Anterior cingulate cortex (tissue), 58 donors: ENCODE results near the gene PIK3CA.

Source experiments
- DNase-seq, 58 donors: peaks; one replicate each; lab custom pipeline; 2025; lab: John Stamatoyannopoulos, UW

The PIK3CA gene

DNA sequence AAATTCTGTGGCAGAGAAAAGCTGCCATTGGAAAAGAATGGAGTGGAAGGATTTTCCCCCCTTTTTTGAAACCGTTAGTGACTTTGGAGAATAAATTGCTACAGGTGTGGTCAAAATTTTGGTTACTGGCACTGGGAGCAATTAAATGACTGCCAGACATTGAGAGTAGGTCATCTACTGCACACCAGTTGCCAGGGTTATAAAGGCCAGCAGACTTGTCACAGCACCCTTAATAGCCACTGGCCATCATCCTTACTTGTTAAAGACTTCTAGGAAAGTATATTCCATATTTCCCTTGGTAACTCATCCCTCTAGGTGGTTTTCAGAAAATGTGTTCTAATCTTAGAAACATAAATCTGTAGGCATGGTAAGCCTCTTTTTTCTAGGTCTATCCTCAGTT is 8.0 kb downstream of the PIK3CA start:
- no peak for DNase-seq

DNA sequence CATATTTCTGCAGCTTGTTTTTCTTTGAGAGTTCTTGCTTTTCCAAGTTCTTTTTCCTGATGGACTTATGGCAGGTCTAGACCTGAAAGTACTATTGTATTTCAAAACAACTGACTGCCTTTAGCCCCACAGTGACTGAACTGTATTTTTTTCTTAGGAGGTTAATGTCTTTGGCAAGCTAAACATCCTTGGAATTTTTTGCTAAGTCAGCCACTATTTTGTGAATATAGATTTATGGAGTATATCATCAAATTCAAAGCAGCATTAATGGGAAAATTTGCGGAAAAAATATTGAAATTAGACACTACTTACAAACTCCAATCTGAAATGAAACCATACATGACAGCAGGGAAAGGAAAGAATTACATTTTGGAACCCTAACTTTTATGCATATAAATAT is 8.6 kb downstream of the PIK3CA start:
- no peak for DNase-seq

DNA sequence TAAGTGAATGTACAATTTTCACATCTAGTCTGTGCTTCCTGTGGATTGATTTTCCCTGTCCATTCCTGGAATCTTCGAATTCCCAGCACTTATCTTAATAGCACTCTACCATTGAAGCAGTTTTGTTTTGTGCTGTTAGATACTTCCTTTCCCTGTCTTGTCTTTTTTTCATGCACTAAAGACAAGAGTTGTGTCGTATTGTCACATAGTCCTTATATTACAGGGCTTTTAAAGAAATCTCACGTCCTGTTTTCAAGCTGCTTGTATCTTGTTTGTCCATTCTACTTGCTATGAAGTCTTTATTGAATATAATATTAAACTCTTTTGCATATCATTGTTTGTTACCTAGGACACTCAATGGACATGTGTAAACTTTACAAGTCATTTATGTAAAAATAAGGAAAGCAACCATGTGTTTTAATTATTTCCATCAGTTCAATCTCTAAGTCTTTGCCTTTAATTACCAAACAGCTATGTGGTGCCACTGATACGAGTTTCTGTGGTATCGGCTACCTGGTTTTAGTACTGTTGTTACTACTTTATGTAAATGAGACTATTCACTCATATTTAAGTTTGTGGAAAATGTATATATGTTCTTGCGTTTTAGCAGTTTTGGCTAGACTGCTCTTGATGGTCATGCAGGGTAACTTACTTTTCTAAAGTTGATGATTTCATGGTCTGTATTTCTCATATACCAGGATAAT is 10.3 kb downstream of the PIK3CA start:
- DNase-seq: no peak

DNA sequence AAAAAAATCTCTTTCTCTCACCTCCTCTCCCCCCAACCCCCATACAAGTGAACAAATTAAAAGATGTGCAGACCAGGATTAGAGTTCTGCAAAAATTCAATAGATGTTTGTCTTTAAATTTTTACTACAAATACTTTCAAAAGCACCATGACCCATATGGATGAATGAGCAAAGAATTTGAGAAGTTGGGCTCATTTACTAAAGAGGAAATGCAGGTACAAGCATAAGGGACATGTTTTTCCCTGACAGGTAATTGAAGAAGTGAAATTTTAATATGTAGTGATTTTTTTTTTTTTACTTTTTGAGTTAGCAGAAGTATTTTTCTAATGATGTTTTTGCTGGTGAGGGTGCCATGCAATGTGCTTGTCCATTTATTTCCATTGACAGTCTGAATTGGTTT is 15.3 kb downstream of the PIK3CA start:
- DNase-seq: no peak

DNA sequence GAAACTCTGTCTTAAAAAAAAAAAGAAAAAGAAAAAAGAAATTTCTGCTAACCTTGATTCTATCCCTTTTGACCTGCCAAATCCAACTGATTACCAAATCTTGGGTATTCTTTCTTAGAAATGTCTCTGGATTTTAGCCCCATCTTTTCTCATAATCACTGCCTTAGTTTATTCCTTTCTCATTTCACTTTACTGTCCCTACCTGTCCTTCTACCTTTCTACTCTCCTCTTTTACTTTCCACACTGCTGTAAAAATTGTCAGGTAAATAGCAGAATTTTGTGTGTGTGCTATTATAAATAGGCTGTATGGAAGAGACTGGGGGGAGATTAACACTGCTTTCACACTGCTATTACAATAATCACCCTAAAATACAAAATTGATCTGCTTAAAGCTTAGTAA is 16.7 kb downstream of the PIK3CA start:
- no peak for DNase-seq

DNA sequence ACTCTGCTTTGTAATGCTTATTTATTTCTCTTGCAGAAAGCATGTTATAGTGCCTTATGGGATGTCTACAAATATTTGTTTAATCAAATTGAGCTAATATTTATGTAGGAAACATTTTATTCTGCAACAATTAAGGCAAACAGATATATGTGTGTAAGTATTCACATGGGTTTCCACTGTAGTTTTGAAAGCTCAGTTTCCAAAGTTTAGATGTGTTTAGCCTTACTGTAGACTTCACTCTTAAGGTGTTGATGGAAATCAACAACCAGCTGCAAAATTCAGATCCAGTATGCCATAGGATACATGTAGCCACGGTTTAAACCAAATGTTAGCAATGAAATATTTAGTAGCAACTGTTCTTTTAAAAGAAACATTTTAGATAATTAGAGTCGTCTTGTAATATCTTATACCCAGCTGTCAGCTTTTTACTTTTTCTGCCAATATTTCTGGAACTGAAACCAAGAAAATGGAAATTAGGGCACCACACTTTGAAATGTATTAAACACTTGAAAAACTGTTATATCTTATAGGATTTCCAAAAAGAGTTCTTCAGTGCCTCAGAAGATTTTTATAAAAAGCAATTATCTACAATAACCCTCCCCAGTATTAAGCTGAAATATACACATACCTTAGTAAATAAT is 18.5 kb downstream of the PIK3CA start:
- DNase-seq: no peak

DNA sequence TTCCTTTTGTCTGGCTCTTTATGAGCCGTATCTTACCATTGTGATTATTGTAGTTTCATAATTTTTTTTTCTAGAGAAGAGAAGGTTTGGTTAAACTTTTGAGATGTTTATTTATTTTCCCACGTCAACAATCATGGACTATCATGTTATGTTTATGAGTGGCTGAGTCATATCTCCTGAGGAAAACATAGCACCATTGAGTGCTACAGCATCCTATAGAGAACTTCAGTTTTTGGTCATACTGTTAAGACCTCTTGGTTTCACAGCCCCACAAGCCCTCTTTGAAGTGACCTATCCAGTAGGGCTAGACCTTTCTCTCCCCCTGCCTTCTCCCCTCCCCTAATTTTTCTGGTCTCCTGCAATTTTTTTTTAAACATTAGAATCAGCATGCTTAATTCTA is 20.8 kb downstream of the PIK3CA start:
- DNase-seq: no peak

DNA sequence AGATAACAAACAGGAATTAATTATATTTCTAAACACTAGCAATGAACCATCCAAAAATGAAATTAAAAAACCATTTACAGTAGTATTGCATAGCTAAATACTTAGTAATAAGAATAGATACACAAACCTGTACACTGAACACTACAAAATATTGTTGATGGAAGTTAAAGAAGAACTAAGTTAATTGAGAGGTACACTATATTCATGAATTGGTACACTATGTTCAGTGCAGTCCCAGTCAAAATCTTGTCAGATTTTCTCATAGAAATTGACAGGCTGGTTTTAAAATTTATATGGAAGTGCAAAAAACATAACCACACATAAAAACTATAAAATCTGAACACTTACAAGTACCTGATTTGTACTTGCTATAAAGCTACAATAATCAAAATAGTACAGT is 24.4 kb downstream of the PIK3CA start:
- DNase-seq: no peak

DNA sequence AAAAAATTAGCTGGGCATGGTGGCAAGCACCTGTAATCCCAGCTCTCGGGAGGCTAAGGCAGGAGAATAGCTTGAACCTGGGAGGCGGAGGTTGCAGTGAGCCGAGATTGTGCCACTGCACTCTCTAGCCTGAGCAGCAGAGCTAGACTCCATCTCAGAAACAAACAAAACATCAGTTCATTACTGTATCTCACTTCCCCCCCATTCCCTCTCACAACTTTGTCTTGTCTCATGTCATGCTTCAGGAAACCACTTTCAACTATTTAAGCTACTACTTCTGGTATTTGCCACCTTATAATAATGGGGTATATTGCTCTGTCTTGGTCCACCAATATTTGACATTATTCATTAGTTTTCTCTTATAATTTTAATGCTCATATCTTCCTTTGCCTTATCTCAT is 26.2 kb downstream of the PIK3CA start:
- DNase-seq: no peak

DNA sequence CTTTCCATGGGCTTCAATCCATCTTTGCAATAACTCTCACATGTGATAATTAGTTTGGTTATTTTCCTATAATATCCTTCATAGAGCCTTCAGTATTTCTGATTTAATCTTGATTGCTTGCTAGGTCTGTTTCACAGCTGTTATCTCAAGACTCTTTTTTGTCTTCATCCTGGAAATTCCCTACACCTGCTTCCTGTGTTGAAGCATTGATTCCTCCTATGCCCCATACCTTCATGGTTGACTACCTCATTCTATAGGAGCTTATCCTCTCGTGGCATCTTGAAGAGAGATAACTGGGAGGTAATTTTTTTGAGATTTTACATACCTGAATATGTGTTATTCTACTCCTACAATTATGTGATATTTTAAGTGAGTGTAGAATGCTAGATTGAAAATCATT is 26.7 kb downstream of the PIK3CA start:
- no peak for DNase-seq

DNA sequence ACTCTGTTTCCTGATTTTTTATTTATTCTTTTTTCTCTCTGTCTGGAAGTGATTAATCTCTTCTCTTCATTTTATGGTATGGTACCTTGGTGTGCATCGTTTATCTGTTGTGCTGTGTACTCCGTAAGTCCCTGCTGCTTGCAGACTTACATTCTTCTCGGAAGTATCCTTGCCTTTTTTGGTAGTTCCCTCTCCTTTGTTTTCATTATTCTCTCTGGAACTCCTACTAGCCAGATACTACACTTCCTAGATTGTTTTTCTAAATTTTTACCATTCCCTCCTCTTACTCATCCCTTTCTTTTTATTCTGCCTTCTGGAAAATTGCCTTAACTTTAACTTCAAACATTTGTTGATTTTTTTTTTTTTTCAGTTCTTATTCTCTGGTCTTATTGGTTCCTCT is 27.2 kb downstream of the PIK3CA start:
- DNase-seq: no peak

DNA sequence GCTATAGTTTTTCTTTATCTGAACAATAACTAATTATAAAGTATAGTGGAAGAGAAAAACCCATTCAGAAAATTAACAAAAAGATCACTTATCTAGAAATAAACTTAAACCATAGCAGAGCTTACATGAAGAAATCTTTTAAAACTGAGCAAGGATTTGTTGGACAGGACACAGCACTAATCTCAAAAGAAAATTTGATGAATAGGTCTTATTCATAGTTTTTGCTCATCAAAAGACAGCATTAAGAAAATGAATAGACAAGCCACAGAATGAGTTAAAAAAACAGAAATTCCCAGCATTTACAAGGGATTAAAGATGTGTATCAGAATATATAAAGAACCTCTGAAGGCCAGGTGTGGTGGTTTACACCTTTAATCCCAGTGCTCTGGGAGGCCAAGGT is 29.5 kb downstream of the PIK3CA start:
- no peak for DNase-seq

DNA sequence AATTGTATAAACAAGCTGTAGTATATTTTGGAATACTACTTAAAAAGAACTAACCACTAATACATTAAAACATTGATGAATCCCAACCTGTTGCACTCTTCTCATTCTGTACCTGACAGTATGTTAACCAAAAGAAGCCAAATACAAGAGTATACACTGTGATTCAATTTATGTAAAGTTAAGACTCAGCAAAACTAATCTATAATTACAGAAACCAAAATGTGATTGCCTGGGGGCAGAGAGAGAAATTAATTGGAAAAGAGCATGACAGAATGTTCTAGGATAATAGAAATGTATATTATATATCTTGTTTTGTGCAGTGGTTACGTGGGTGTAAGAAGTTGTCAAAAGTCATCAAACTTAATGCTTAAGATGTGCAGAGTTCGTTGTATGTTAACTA is 31.1 kb downstream of the PIK3CA start:
- no peak for DNase-seq

DNA sequence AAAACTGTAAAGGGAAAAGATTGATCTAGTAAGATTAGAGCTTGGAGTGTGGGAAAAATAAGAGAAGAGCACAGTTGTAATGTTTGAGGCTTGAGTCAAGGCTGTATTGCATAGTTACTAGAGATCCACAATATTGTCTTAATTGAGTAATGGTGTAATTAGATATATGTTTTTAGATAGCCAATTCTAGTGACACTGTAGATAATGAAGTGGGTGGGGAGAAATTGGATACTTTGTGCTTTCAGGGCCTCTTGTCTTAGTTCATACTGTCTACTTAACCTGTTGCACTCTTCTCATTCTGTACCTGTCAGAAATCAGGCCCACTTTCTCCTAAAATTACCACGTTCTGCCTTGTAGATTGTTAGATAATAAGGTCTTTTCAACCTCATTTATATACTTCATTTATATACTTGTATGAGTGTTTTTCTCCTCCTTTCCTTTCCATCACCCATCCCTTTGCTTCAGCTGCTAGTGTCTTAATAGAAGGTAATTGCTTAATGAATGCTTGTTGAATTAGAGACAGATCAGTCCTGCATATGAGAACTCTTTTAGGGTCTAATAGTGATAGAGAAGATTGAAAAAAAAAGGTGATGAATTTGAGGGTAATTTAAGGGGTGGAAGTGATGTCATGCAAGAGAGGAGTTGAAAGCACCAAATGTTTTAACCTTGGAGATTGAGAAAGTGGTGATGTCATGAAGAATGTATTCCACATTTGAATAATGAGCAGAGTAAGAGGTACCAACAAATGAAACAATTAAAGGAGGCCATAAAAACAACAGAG is 32.0 kb downstream of the PIK3CA start:
- DNase-seq: no peak

DNA sequence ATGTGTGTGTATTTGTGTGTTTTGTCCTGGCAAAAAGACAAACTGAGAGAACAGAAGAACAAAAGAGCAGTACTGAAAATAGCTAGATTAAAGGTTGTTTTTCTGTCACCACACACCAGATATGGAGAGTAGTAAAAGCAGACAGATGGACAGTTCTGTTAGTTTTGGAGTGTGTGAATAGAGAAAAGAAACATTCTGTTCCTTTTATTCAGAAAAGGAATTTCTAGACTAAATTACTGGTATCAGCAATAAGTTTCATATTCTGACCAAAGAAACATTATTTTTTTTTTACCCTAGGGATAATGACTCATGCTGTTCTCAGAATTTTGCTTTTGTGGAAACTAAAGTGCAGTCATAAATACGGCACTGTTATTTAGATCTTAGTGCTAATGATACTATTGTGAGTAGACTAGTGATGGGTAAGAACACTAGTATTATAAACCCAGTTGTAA is 32.9 kb downstream of the PIK3CA start:
- DNase-seq: peak in 1 of 58 donors; percentile 4

DNA sequence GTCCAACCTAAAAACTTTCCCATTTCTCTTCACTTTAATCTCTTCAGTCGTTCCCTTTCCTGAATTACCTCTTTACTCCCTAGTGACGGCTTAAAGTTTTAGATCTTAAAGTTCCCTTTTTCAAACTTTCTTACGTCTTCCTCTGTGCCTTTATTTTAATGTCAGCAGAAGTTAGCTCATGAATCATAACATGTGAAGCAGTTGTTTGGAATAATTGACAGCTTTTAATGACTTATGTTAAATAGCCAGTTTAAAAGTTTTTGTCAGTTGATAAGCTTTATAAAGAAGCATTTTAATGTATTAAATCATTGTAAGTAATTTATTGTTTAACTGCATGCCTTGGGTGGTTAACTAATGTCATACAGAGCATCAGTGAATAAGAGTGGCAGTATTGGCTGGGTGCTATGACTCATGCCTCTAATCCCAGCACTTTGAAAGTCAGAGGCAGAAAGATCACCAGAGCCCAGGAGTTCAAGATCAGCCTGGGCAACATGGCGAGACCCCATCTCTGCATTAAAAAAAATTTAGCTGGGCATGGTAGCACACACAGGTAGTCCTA is 33.9 kb downstream of the PIK3CA start:
- DNase-seq: no peak

DNA sequence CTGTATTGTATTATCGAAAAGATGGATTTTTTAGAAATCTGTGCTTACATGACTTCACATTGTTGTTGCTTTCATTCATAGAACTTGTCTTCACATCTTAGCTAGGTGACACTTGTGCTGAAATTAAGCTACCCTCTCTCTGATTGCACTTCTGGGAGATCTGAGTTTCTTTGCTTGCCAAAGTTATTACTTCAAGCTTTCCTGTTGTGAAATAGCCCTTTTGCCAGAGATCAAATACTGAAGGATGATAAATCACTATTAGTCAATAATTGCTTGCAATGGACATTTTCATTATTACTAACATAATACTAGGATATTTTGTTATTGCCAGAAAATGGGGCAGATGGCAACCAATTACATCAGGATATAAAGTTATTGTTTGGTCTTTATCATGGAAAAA is 34.7 kb downstream of the PIK3CA start:
- no peak for DNase-seq

DNA sequence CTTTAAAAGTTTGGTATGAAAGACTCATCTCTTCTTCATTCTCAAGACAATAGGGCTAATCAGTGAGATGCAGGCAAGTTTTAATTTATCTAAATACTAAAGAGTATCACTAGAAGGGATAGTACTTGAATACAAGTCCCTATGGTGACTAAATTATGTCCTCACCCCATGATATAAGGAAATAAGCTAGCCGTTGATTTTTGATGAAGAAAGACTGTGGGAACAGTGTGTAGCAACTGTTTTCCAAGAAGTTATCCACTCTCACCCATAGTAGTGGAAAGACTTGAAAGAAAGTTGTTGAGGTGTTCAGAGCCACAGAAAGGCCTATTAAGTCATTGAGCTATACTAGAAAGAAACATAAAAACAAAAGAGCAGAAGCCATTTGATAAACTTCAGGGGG is 36.7 kb downstream of the PIK3CA start:
- DNase-seq: no peak

DNA sequence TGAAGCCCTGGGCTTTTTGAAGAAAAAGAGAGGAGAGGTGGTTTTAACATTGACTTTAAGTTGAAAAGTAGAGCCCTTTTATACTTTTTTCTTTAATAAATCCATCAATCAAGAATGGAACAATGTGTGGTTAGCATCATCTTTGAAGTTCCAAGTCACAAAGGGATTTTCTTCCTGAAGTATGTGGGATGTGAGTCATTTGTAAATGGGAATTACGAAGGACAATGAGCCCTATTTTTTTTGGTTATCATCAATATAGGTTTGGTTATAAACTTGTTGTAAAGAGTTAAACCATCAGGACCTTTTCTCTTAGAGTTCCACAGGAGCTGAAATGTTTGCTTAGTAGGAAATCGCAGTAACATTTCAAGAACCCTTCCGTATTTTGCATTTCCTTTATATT is 38.3 kb downstream of the PIK3CA start:
- DNase-seq: no peak

DNA sequence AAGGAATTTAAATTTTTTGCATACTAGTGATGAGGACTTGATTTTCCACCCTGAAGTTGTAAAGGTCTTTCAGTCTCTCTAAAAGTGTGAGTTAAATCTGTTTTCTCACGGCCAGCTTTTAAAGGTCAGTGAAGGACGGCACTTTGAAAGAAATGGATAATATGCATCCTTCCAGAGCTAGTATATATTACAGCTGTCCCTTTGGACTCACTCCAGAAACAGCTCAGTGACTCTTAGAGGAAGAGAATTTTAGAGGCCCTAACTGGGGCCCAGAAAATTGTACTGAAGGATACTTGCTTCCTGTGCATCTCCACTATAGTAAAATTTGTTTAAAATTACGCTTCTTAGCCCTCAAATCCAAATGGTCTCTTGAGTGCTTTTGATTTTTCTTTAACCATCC is 41.6 kb downstream of the PIK3CA start:
- no peak for DNase-seq

DNA sequence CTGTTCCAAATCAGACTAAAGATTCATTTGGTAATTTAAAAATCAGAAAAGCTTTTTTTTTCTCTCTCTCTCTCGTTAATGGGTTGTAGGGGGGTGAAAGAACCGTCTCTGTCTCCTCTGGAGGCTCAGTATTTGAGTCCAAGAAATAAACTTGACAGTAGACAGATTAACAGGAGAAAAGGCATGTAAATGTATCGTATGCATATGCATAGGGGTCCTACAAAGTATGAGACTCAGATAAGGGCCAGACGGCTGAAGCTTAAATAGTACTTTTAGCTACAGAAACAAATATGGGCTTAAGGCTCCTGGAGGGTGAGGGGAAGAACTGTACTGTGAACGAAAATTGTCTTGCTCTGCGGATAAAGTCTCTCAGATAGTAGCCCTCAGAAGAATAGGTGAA is 42.4 kb downstream of the PIK3CA start:
- no peak for DNase-seq
